OCI-LY3 (cell line): ENCODE results near the gene LDB2.

Experiments used
- CTCF ChIP-seq: fragments of 200-600, 300-600 bp; sonication (generic); IDR thresholded peaks from 2 replicates; pipeline ENCODE4 v1.5.1; 2014; ENCODE audit warnings: antibody characterized with exemption, low read length, low read depth
- EZH2phosphoT487 ChIP-seq: fragments of 200-600 bp; shearing (Covaris generic); IDR thresholded peaks from 2 replicates; pipeline ENCODE4 v1.6.1; 2018; ENCODE audit warnings: antibody characterized with exemption, mixed run types, low read depth

DNA sequence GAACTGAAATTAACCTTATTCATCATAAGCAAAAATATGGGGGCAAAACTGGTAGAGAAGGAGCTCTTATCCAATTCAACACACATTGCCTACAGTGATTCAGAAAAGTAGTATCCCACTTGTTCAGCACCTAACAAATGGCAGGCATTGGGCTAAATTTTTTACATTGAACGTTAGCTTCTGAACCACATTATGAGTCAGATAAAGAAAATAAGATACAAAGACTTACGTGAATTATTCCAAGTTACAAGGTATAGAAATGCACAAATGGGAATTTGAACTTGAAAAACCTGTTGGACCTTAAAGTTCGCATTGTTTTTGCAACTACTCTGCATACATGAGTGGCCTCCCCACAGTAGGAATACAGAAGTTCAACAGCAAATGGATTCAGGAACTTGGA lies 210.6 kb downstream of the LDB2 start:
- no peak for TF ChIP-seq CTCF
- TF ChIP-seq EZH2phosphoT487 = no peak
